ENCODE data around the gene KCNK13.

KCNK13 gene

DNA sequence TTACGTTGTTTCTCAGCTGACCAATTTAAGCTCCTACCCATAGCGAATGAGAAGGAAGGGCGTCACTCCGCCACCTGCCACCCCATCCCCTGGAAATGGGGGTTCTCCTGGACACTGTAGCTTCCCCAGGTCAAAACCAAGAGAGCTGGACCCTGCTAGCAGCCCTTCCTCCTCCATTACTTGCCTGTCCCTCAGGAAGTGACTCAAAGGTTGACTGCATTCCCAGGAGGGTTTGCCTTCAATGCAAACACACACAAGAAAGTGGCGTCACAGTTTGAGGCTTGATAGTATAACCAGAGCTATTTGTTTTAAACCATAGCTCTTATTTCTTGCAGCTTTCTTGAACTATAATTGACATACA, 79.1 kb downstream of the KCNK13 start:
- H3K4me3 ChIP-seq (ENCODE audit: low read depth, low read length), result no peak overlapping the region
- TF ChIP-seq, protein P1, sequence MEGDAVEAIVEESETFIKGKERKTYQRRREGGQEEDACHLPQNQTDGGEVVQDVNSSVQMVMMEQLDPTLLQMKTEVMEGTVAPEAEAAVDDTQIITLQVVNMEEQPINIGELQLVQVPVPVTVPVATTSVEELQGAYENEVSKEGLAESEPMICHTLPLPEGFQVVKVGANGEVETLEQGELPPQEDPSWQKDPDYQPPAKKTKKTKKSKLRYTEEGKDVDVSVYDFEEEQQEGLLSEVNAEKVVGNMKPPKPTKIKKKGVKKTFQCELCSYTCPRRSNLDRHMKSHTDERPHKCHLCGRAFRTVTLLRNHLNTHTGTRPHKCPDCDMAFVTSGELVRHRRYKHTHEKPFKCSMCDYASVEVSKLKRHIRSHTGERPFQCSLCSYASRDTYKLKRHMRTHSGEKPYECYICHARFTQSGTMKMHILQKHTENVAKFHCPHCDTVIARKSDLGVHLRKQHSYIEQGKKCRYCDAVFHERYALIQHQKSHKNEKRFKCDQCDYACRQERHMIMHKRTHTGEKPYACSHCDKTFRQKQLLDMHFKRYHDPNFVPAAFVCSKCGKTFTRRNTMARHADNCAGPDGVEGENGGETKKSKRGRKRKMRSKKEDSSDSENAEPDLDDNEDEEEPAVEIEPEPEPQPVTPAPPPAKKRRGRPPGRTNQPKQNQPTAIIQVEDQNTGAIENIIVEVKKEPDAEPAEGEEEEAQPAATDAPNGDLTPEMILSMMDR (IDR thresholded peaks at IDR 0.05; ENCODE audit: borderline replicate concordance, insufficient read depth, low read depth, low read length), result no peak

DNA sequence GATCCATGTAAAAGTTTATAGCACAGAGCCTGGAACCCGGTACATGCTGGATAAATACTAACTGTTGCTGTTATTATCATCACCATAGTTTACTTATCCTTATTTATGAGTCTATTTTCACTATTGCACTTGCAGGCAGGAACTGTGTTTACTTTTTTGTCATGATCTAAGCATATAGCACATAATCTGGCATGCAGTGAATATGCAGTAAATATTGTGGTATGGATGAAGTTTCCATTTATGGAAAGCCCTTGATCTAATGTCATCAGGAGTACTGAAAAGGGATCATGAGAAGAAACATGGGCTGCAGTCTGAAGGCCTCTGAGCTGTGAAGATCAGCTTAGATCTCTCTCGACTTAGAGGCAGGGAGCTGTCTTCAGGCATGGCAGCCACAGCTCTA, 91.6 kb downstream of the KCNK13 start:
- no peak overlapping the region for H3K4me3 ChIP-seq (ENCODE audit: low read depth, low read length)
- TF ChIP-seq, protein P1 (IDR thresholded peaks at IDR 0.05; ENCODE audit: borderline replicate concordance, insufficient read depth, low read depth, low read length), result no peak

DNA sequence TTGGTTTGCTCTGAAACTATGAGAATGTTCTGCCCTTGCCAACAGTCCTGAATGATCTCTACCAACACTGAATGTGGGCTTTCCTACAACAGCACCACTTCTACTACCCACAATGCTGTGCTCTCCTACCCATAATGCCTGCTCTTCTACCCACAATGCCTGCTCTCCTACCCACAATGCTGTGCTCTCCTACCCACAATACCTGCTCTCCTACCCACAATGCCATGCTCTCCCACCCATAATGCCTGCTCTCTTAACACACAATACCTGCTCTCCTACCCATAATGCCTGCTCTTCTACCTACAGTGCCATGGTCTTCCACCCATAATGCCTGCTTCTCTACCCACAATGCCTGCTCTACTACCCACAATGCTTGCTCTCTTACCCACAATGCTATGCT, 92.3 kb downstream of the KCNK13 start:
- TF ChIP-seq, protein P1 (IDR thresholded peaks at IDR 0.05; ENCODE audit: borderline replicate concordance, insufficient read depth, low read depth, low read length), result no peak

DNA sequence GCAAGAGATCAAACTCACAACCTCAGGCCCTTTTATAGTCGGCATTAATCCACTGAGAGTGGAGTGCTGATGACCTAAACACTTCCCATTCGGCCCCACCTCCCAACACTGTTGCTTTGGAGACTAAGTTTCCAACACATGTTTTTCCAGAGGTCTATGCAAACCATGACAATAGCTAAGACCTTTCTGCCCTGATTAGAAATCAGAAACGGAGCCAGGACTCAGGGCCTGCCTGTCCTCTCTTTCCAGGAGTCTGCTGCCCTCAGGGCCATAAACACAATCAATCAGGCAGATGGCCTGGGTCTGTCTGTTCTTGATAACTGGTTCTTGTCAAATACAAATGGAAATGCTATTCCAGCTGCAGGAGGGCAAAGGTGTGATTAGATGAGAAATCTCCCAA, 97.4 kb downstream of the KCNK13 start:
- TF ChIP-seq, protein P1 (IDR thresholded peaks at IDR 0.05; ENCODE audit: borderline replicate concordance, insufficient read depth, low read depth, low read length), result no peak
- no peak overlapping the region for H3K4me3 ChIP-seq (ENCODE audit: low read depth, low read length)

More for the DNA sequence above, 92.3 kb downstream of the KCNK13 start:
- H3K4me3 ChIP-seq (ENCODE audit: low read depth, low read length), result no peak overlapping the region

DNA sequence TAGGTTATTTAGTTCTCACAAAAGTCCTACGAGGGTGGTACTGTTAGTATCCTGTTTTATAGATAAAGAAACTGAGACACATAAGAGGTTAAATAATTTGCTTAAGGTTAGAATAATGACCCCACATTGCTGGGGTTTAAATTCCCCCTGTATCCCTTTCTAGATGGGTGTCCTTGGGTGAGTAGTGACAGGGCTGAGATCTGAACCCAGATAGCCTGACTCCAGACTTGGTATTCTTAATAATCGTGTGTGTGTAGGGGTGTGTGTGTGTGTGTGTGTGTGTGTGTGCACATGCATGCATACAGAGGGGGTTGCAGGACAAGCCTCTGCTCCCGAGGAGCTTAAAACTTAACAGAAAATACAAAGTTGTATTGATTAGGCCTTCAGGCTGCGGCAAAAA, 97.9 kb downstream of the KCNK13 start:
- no peak overlapping the region for H3K4me3 ChIP-seq (ENCODE audit: low read depth, low read length)
- TF ChIP-seq, protein P1 (IDR thresholded peaks at IDR 0.05; ENCODE audit: borderline replicate concordance, insufficient read depth, low read depth, low read length), result no peak

DNA sequence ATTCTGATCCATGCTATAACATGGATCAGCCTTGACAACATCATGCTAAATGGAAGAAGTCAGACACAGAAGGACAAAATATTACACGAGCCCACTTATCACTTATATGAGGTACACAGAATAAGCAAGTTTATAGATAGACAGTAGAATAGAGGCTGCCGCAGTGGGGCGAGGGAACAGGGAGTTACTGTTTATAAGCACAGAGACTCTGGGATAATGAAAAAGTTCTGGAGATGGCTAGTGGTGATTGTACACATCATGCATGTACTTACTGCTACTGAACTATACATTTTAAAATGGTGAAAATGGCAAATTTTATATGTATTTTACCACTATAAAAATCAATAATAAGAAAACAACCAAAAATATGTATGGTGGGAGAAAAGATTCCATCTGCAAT, 99.3 kb downstream of the KCNK13 start:
- TF ChIP-seq, protein P1 (IDR thresholded peaks at IDR 0.05; ENCODE audit: borderline replicate concordance, insufficient read depth, low read depth, low read length), result no peak
- no peak overlapping the region for H3K4me3 ChIP-seq (ENCODE audit: low read depth, low read length)

DNA sequence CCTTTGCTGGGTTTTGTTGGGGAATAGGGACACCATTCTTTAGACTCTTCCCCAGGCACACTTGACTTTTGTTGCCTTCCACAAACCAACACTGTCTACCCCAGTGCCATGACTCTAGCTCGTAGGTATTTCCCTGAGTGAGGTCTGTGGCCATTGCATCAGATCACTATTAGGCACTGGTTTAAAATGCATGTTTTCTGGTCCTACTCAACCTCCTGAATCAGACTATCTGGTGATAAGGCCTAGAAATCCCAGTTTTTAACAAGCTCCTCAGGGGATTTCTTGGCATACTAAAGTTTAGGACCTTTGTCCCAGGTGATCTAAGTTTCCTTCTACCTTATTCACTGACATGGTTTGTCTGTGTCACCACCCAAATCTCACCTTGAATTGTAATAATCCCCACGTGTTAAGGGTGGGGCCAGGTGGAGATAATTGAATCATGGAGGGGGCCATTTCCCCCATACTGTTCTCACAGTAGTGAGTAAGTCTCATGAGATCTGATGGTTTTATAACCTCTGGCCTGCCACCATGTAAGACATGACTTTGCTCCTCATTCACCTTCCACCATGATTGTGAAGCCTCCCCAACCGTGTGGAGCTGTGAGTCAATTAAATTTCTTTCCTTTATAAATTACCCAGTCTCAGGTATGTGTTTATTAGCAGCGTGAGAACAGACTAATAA, 106.8 kb downstream of the KCNK13 start:
- H3K4me3 ChIP-seq (ENCODE audit: low read depth, low read length), result no peak overlapping the region
- TF ChIP-seq, protein P1 (IDR thresholded peaks at IDR 0.05; ENCODE audit: borderline replicate concordance, insufficient read depth, low read depth, low read length), result no peak
